Activated naive CD4-positive, alpha-beta T cell treated with anti-CD3 and anti-CD28 coated beads for 36 hours (primary cell): Measurements from ENCODE around the gene ADAMTS3. TPM values are rescaled to one million over a fixed set of nuclear protein-coding genes. Genes with fewer than 3 reads are reported as not detected.

Experiments
- CTCF ChIA-PET: fragments of 350-600 bp; sonication (Branson Sonifier 250); formaldehyde crosslinking; loops from one replicate; lab custom pipeline; 2021; ENCODE audit warnings: antibody characterized with exemption; lab: Charles Lee
- DNase-seq: peaks from one replicate; pipeline ENCODE4 v3.0.0-alpha.2; 2020
- H3K27ac Mint-ChIP-seq: one replicate; pipeline ENCODE4 v1.8.0; 2021; ENCODE audit warnings: mild to moderate bottlenecking, mixed read lengths
- H3K27me3 Mint-ChIP-seq: one replicate; pipeline ENCODE4 v1.8.0; 2021; ENCODE audit warnings: low read depth, mixed read lengths
- H3K36me3 Mint-ChIP-seq: one replicate; pipeline ENCODE4 v1.8.0; 2021; ENCODE audit warnings: low read depth, mixed read lengths
- H3K4me1 Mint-ChIP-seq: one replicate; pipeline ENCODE4 v1.8.0; 2021; ENCODE audit warnings: low read depth, mixed read lengths
- H3K4me3 Mint-ChIP-seq: one replicate; pipeline ENCODE4 v1.8.0; 2021; ENCODE audit warnings: mild to moderate bottlenecking, moderate library complexity, mixed read lengths
- H3K9me3 Mint-ChIP-seq: one replicate; pipeline ENCODE4 v1.8.0; 2021; ENCODE audit warnings: mixed read lengths
- intact Hi-C: fragments of 100-400 bp; cut with micrococcal nuclease; formaldehyde crosslinking; loops from one replicate; pipeline ENCODE4 v1.15.1; 2023
- total RNA-seq, 2 experiments: library from RNA; stranded (reverse); gene quantifications; one replicate each; pipeline ENCODE4 v1.2.3, GENCODE V29; 2021

Gene ADAMTS3
- total RNA-seq, 2 experiments from 2014 or later = not detected

DNA sequence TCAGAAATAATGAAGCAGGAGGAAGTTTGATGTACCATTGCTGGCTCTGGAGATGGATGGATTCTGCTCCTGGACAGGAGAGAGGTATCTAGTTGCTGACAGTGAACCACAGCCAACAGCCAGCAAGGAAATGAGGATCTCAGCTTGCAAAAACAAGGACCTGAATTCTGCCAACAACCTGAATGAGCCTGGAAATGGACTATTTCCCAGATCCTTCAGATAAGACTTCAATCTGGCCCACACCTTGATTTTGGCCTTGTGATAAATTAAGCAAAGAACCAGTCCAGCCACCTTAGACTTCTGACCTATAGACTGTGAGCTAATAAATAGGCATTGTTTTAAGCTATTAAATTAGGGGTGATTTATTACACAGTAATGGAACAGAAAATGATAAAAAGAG, 220.3 kb downstream of the ADAMTS3 start:
- Mint-ChIP-seq H3K36me3 (no peaks in the 10 kb centered on the region), H3K27ac (no peak overlapping the region), H3K4me1 (no peaks in the 10 kb centered on the region), H3K27me3 (no peaks in the 10 kb centered on the region), H3K4me3 (no peak overlapping the region), H3K9me3 (no peaks in the 10 kb centered on the region)
- no peak for DNase-seq
- CTCF ChIA-PET = interaction anchor here (0.6 kb wide), 1 partner anchor 164 kb away, joined by 3 read pairs; no protein-coding TSS in a partner anchor
- intact Hi-C loops = no loop called here

DNA sequence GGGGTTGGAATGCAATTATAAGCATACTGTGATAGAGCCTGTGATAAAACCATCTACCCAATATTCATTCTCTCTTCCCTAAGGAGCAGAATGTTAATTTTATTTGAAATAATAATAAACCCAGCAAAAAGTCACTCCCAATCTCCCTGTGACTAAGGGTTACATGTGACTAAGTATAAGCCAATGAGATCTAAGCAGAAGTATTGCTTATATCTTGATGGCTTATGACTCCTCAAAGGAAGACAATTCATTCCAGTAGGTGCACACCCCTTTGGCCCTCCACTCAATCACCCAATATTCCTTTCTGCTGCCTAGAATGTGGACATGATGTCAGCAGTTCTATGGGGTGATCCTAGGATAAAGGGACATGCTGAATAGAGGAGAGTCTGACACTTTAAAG, 224.6 kb downstream of the ADAMTS3 start:
- no peaks in the 10 kb centered on the region for H3K4me1 Mint-ChIP-seq
- no peaks in the 10 kb centered on the region for H3K36me3 Mint-ChIP-seq
- no peaks in the 10 kb centered on the region for H3K9me3 Mint-ChIP-seq
- intact Hi-C loops = no loop called here
- CTCF ChIA-PET = no interaction called here
- H3K27me3 Mint-ChIP-seq = peaks cover 3% of the 10 kb centered on the region
- DNase-seq = no peak
- H3K27ac Mint-ChIP-seq = no peak overlapping the region
- H3K4me3 Mint-ChIP-seq = no peak overlapping the region

DNA sequence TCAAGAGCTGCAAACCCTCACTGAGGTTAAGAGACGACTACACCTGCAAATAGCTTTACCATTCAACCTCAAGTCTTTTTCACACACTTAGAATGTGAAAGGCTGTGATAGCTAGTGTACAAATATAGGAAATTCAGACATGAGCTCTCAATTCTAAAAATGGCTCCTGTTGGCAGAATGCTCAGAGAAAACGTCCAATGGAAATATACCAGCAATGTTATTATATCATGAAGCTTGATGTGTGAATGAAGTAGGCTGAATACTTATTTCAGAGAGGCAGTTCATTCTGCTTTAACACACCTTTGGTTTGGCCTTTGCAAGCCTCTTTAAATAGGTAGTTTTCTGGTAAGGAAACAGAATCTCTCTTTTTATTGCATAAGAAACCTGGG, 227.6 kb downstream of the ADAMTS3 start:
- CTCF ChIA-PET = interaction anchor here (1.7 kb wide), 1 partner anchor 15 kb away, joined by 7 read pairs; no protein-coding TSS in a partner anchor

DNA sequence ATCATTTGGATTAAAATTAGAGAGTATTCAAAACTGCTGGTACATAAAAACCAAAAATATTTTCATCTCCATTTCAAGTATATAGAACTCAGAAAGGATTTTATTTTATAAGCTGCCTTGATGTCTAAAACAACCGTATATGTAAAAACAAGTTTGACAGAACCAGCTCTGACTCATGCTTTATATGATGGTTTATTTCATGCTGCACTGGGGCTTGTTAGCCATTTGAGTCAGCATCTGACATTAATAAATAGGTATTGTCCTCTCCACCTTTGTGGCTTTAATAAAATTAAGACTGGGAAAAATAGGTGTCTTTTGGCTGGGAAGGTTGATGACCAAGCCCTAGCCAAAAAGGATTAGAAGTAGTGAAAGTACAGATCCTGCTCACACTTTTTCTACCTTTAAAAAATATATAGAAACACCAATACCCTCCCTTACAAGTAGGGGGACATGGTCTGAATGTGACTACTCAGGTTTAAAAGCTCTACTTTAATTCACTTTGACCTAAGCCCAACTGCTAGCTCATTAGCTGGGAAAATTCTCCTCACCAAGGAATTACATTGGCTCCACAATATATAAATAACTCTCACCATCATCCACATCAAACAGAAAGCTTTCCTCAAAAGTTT, 228.1 kb downstream of the ADAMTS3 start:
- no peak overlapping the region for H3K27ac Mint-ChIP-seq
- H3K27me3 Mint-ChIP-seq = peaks cover 3% of the 10 kb centered on the region
- H3K9me3 Mint-ChIP-seq = no peaks in the 10 kb centered on the region
- no peak for DNase-seq
- intact Hi-C loops = no loop called here
- H3K4me1 Mint-ChIP-seq = no peaks in the 10 kb centered on the region
- CTCF ChIA-PET = interaction anchor here (1.7 kb wide), 1 partner anchor 14 kb away, joined by 7 read pairs; no protein-coding TSS in a partner anchor
- H3K36me3 Mint-ChIP-seq = no peaks in the 10 kb centered on the region
- no peak overlapping the region for H3K4me3 Mint-ChIP-seq

More for the DNA sequence above, 227.6 kb downstream of the ADAMTS3 start:
- Mint-ChIP-seq H3K9me3 (no peaks in the 10 kb centered on the region), H3K27ac (no peak overlapping the region), H3K36me3 (no peaks in the 10 kb centered on the region), H3K4me3 (no peak overlapping the region), H3K27me3 (peaks cover 3% of the 10 kb centered on the region), H3K4me1 (no peaks in the 10 kb centered on the region)
- no peak for DNase-seq
- intact Hi-C loops = no loop called here

DNA sequence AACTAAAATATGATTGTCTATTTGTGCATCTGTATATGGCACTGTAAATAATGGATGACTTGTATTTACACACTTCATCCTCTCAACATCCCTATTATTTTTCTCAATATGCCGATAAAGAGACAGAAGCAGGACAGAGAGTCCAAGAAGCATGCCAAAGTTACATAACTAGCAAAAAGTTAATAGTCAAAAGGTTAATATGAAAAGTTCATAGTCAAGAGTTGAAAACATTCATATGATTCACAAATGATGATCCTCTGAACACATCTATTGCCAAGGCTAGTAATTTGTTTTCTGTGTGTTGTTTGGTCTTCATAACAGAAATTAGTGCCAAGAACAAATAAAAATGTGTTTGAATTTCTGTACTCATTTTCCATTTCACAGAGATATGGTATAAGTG, 231.0 kb downstream of the ADAMTS3 start:
- H3K4me3 Mint-ChIP-seq = no peak overlapping the region
- intact Hi-C loops = no loop called here
- CTCF ChIA-PET = no interaction called here
- H3K4me1 Mint-ChIP-seq = no peaks in the 10 kb centered on the region
- H3K9me3 Mint-ChIP-seq = no peaks in the 10 kb centered on the region
- H3K36me3 Mint-ChIP-seq = no peaks in the 10 kb centered on the region
- no peak for DNase-seq
- no peak overlapping the region for H3K27ac Mint-ChIP-seq
- no peaks in the 10 kb centered on the region for H3K27me3 Mint-ChIP-seq

DNA sequence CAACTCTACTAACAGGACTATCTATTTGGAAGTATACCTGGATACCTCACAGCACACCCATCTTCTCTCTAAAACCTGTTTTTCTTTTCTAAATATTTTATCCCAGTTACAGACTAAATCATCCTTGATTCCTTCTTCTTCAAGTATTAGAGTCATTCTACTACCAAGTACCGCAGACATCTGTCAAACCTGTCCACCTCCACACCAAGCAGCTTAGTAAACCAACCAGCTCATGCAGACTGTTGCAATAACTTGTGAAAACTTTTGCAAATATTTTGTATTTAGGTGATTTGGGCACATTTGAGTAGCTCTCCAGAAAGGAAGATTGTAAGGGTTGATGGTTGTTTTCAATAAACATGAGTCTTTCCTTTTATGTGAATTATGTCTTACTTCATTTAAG, 238.6 kb downstream of the ADAMTS3 start:
- intact Hi-C loops = no loop called here
- H3K4me3 Mint-ChIP-seq = no peak overlapping the region
- H3K27ac Mint-ChIP-seq = no peak overlapping the region
- H3K9me3 Mint-ChIP-seq = no peaks in the 10 kb centered on the region
- DNase-seq = no peak
- H3K36me3 Mint-ChIP-seq = no peaks in the 10 kb centered on the region
- H3K27me3 Mint-ChIP-seq = peaks cover 2% of the 10 kb centered on the region
- CTCF ChIA-PET = no interaction called here
- H3K4me1 Mint-ChIP-seq = no peaks in the 10 kb centered on the region

DNA sequence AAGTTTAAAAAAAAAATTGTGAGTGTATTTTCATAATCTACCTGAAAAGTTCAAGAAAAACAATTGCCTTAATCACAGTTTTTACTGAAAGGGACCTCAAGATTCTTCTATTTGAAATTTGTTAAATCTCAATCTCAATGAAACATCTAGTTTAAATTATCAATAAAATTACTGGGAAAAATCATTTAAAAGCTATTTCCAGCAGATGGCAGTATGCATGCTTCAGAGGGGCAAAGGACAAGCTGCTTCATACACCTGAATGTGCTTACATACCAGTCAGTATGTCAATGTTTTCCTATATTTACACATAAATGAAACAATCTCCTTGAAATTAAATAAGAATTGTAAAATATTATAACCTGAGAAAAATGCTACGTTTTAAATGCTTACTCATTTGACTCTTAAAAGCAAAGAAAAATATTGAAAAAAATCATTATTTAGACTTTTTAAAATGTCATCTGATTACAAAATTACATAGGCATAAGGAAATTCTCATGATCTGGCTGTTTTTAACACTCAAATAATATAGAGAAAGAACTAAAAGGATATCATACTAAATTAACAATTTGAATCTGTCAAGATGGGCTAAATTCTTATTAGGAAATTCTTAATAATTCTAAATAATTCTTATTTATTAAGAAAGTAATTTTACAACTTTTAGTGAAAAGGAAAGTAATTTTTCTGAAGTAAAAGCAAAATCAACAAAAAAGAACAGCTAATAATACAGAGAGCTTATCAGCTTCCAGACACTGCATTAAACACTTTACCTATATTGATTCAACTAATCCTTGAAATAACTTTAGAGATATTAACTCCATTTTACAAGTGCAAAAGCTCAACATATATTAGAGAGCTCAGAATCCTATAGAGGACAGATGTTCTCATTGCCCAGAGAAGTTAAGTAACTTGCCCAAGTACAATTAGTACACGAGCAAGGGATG, 242.1 kb downstream of the ADAMTS3 start:
- CTCF ChIA-PET = interaction anchor here (0.5 to 2.7 kb wide), 15 partner anchors 8 to 696 kb away, joined by 3 to 8 read pairs (median 4); no protein-coding TSS in a partner anchor
- no peaks in the 10 kb centered on the region for H3K9me3 Mint-ChIP-seq
- H3K4me3 Mint-ChIP-seq = no peak overlapping the region
- no peak overlapping the region for H3K27ac Mint-ChIP-seq
- H3K4me1 Mint-ChIP-seq = no peaks in the 10 kb centered on the region
- H3K27me3 Mint-ChIP-seq = peaks cover 10% of the 10 kb centered on the region
- DNase-seq = no peak
- intact Hi-C loops = loop anchor here (1.0 to 5.0 kb wide), 3 partner anchors 142 to 692 kb away; no protein-coding TSS in a partner anchor
- no peaks in the 10 kb centered on the region for H3K36me3 Mint-ChIP-seq

DNA sequence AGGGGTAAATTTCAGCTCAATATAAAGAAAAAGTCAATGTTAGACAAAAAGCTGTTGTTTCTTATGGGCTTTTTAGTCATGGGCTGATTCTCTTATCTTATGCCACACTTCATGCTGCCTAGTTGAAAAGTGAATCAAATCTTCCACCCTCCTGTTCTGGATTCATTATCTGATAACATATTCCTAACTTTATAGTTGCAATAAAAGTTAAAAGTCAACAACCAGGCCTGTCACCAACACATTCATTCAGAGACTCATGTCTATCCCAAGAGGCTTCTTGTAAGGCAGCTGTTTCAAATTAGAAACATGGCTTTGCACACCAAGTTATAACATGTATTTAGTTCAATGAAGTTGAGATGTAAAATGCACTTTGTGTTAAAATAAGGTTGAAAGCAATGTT, 243.8 kb downstream of the ADAMTS3 start:
- no peaks in the 10 kb centered on the region for H3K36me3 Mint-ChIP-seq
- CTCF ChIA-PET = interaction anchor here (0.8 kb wide), 1 partner anchor 10 kb away, joined by 3 read pairs; no protein-coding TSS in a partner anchor

DNA sequence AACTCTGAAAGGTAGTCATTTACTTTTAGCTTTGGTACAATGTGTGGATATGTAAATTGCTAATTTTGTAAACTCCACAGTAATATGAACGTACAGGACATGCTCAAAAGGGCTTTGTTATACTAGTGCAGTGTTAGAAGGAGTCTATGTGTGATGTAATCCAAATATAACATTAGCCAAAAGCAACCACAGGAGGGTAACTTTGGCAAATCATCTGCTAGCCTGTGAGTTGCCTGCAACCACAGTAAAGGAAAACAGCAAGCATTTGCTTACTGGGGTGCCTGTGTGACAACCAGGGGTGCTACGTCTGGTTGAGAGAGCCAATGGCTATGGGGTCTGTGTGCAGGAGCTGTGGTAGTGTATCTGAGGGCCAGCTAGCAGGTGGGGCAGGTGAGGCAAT, 245.8 kb downstream of the ADAMTS3 start:
- no peak for DNase-seq
- H3K4me3 Mint-ChIP-seq = no peak overlapping the region
- no peaks in the 10 kb centered on the region for H3K36me3 Mint-ChIP-seq
- CTCF ChIA-PET = no interaction called here
- peaks cover 20% of the 10 kb centered on the region for H3K27me3 Mint-ChIP-seq
- intact Hi-C loops = no loop called here
- H3K4me1 Mint-ChIP-seq = peaks cover 9% of the 10 kb centered on the region
- no peak overlapping the region for H3K27ac Mint-ChIP-seq
- H3K9me3 Mint-ChIP-seq = no peaks in the 10 kb centered on the region

More for the DNA sequence above, 243.8 kb downstream of the ADAMTS3 start:
- Mint-ChIP-seq H3K4me1 (peaks cover under 1% of the 10 kb centered on the region), H3K4me3 (no peak overlapping the region), H3K27ac (no peak overlapping the region), H3K27me3 (peaks cover 18% of the 10 kb centered on the region), H3K9me3 (no peaks in the 10 kb centered on the region)
- intact Hi-C loops = loop anchor here (5.0 kb wide), 1 partner anchor 377 kb away; no protein-coding TSS in a partner anchor
- no peak for DNase-seq

DNA sequence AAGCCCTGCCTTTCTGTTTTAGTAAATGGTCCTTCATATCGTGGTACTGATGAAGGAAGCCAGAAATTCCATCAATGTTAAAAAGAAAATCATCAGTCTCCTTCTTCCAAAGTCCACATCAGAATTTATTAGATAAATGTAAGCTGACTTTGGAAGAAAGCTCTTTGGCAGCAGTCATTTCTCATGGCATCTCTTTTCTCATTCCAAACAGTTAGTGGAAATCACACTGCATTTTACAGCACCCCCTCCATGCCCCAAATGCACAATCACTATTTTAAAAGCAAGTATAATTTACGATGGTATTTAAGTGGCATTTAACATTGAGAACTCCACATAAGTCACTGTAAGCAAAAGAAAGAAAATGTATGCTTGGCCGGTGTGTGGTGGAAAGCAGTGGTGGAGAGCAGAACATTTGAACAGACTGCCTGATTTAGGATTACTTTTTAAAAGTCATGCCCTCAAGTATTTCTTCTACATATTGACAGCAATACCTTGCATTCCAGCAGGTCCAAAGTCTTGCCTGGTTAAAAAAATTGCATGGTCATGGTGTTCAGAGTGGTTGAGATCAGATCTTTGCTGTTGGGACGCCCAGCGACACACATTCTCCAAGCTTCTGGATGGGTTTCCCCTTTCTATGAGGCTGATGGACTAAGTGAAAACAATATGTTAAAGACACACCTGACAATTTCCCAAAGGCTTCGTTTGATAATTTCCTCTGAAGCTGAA, 248.6 kb downstream of the ADAMTS3 start:
- intact Hi-C loops = no loop called here
- Mint-ChIP-seq H3K9me3 (no peaks in the 10 kb centered on the region), H3K4me1 (peaks cover 9% of the 10 kb centered on the region), H3K27ac (no peak overlapping the region), H3K36me3 (no peaks in the 10 kb centered on the region), H3K27me3 (peaks cover 18% of the 10 kb centered on the region), H3K4me3 (no peak overlapping the region)
- no peak for DNase-seq
- CTCF ChIA-PET = interaction anchor here (0.6 kb wide), 1 partner anchor 1062 kb away, joined by 3 read pairs; no protein-coding TSS in a partner anchor

DNA sequence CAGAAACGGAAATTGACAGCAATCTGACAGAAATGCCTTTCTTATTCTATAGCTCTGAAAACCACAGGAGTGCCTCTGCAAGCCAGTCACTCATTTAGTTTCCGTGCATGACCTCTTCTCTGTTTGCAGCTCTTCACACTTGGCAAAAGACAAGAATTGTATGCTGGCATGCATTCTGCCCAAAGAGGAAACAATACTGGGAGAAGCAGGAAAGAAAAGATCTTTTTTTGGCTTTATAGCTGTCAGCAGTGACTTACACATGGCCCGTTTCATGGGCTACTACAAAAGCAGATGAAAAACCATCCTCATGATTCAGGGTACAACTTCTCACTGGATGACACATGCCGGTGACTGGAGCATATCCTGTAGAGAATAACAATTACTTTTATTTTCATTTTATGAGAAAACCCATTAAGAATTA, 249.4 kb downstream of the ADAMTS3 start:
- no peak overlapping the region for H3K27ac Mint-ChIP-seq
- H3K36me3 Mint-ChIP-seq = no peaks in the 10 kb centered on the region
- intact Hi-C loops = no loop called here
- no peak overlapping the region for H3K4me3 Mint-ChIP-seq
- peak; percentile 4 for DNase-seq
- no peaks in the 10 kb centered on the region for H3K9me3 Mint-ChIP-seq
- CTCF ChIA-PET = interaction anchor here (0.6 kb wide), 1 partner anchor 1062 kb away, joined by 3 read pairs; no protein-coding TSS in a partner anchor
- H3K4me1 Mint-ChIP-seq = peaks cover 9% of the 10 kb centered on the region
- peaks cover 16% of the 10 kb centered on the region for H3K27me3 Mint-ChIP-seq
